Aorta (tissue), 5 donors: ENCODE results near the gene SNRPD3. TPM values are rescaled to one million over a fixed set of nuclear protein-coding genes. Genes with fewer than 3 reads are reported as not detected.
"Not testable (repeated sequence)": the region's sequence is repeated elsewhere in the genome, so short reads cannot be mapped to it uniquely, and the experiment has no call there.

ENCODE experiments used
- ATAC-seq: fragments of 200-7000 bp; cut with Tn5 transposase; one replicate; pipeline ENCODE4 v1.9.1; 2022; ENCODE audit warnings: moderate library complexity; ENCODE audit not compliant: low FRiP score
- DNase-seq, 2 donors: peaks; one replicate each; pipeline ENCODE4 v3.0.0-alpha.2; 2020
- H3K27ac ChIP-seq, 2 donors: one replicate each; pipeline ENCODE4 v1.5.1; 2013; ENCODE audit warnings: low read length in 2 of 2, mild to moderate bottlenecking in 2 of 2, moderate library complexity in 2 of 2, control low read depth in 1 of 2, inconsistent platforms in 1 of 2, low read depth in 1 of 2
- H3K27me3 ChIP-seq, 2 donors: one replicate each; pipeline ENCODE4 v1.6.1; 2013; ENCODE audit warnings: control low read depth in 1 of 2, low read length in 1 of 2, mild to moderate bottlenecking in 1 of 2, moderate library complexity in 1 of 2; ENCODE audit not compliant: insufficient read depth in 2 of 2, control insufficient read depth in 1 of 2
- H3K36me3 ChIP-seq, 2 donors: one replicate each; pipeline ENCODE4 v1.6.1; 2013; ENCODE audit warnings: control low read depth in 1 of 2, low read length in 1 of 2, mild to moderate bottlenecking in 1 of 2; ENCODE audit not compliant: insufficient read depth in 2 of 2, control insufficient read depth in 1 of 2
- H3K4me1 ChIP-seq, 2 donors: one replicate each; pipeline ENCODE4 v1.6.1; 2013; ENCODE audit warnings: low read length in 2 of 2, control low read depth in 1 of 2, mild to moderate bottlenecking in 1 of 2, moderate library complexity in 1 of 2; ENCODE audit not compliant: insufficient read depth in 2 of 2, control insufficient read depth in 1 of 2
- H3K4me3 ChIP-seq, 2 donors: one replicate each; pipeline ENCODE4 v1.5.1; 2013; ENCODE audit warnings: low read length in 2 of 2, control low read depth in 1 of 2, mild to moderate bottlenecking in 1 of 2
- H3K9me3 ChIP-seq: one replicate; pipeline ENCODE4 v1.6.1; 2013; ENCODE audit warnings: mild to moderate bottlenecking, low read length; ENCODE audit not compliant: control insufficient read depth
- WGBS, 2 donors: extraction: QIAGEN DNeasy Blood & Tissue Kit; methylation state at CpG; one replicate each; pipeline ENCODE4 v1.1.7; 2013; 5-methylcytosine and 5-hydroxymethylcytosine counted together
- intact Hi-C, 2 donors: fragments of 100-400 bp; cut with DNase I; formaldehyde crosslinking; loops; one replicate each; pipeline versions ENCODE4 v1.14.2 to v1.15.0; 2022
- polyA plus RNA-seq, 2 donors: library from polyadenylated mRNA; stranded (reverse); fragments of 200-250 nt; gene quantifications; one replicate each; pipeline ENCODE4 v1.2.3, GENCODE V29; 2013
- total RNA-seq, 2 donors: library from RNA; stranded (reverse); fragmentation: NEBNext Ultra II Directional; extraction: Animal tissue kit (Norgen Biotek cat#: 25700); gene quantifications; one replicate each; pipeline ENCODE4 v1.2.1, GENCODE V29; 2021
- donor health status: healthy with polysubstance abuse.
- donor health status: Bipolar disorder and iron deficiency.
- donor health status: DM: no; HTN: no; CAD: no.
- donor health status: DM: no; HTN: no; CAD: no.
- donor health status: DM: yes; HTN: yes; CAD: no.

Gene SNRPD3
- total and polyA plus RNA-seq, 4 donors, result 43.4 to 91.4 (median 60.0) TPM

DNA sequence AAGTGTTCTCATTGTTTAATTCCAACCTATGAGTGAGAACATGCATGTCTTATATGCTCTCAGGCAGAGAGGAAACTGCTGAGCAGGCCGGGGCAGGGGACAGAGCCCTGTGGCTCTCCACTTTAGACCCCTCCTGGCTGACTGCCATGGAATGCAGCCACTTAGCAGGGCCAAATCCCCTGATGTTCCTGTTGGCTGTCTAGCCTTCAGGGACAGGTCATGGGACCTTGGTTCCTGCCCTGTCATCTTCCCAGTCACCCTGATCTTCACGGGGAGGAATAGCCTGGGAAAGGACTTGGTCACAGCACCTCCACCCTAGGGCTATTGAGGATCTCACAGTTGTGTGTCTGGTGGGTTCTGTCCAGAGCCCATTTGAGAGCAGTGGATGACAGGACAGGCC is 50.5 kb downstream of the SNRPD3 start:
- DNase-seq, ATAC-seq, H3K27me3 ChIP-seq, H3K4me1 ChIP-seq, intact Hi-C loops, H3K4me3 ChIP-seq, H3K27ac ChIP-seq, H3K9me3 ChIP-seq, H3K36me3 ChIP-seq: not testable (repeated sequence)
- 73 to 86% methylated on average over 2 of the region's 2 CpGs for WGBS, 2 donors

- H3K36me3 ChIP-seq, H3K27me3 ChIP-seq, H3K4me1 ChIP-seq, H3K27ac ChIP-seq, H3K9me3 ChIP-seq, intact Hi-C loops, H3K4me3 ChIP-seq: not testable (repeated sequence)
- ATAC-seq (peak; percentile 46), DNase-seq (peak in 1 of 2 donors; percentile 78)
- WGBS, 2 donors, result 81 to 84% methylated on average over 17 to 18 of the region's 18 CpGs
Observed at GRCh38 chr22:24607429-24607983, 51.7 kb downstream of the SNRPD3 start.

GRCh38 chr22:24608327-24608726 is 52.5 kb downstream of the SNRPD3 start:
- H3K27me3 ChIP-seq, H3K9me3 ChIP-seq, intact Hi-C loops, H3K4me3 ChIP-seq, H3K27ac ChIP-seq, DNase-seq, H3K36me3 ChIP-seq, H3K4me1 ChIP-seq: not testable (repeated sequence)
- WGBS, 2 donors, result 88 to 91% methylated on average over 4 to 6 of the region's 6 CpGs
- peak; percentile 56 for ATAC-seq

DNA sequence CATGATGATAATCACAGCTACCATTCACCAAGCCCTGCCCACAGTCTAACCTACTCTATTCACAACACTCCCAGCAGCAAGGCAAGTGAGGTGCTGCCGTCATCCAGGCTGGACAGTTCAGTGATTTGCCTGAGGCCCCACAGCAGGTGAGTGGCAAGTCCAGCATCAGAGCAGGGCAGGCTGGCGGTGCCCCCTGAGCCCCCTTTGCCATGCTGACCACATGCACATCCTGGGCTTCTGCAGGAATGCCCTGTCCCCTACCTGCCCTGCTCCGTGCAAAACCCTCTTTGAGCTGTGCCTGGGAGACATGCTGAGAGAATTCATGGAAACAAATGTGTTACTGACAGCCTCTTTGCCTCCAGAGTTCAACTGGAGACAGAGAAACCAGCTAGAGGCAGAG is 54.1 kb downstream of the SNRPD3 start:
- 90 to 93% methylated on average over 2 to 3 of the region's 3 CpGs for WGBS, 2 donors
- not testable (repeated sequence) for H3K4me1 ChIP-seq, ATAC-seq

DNA sequence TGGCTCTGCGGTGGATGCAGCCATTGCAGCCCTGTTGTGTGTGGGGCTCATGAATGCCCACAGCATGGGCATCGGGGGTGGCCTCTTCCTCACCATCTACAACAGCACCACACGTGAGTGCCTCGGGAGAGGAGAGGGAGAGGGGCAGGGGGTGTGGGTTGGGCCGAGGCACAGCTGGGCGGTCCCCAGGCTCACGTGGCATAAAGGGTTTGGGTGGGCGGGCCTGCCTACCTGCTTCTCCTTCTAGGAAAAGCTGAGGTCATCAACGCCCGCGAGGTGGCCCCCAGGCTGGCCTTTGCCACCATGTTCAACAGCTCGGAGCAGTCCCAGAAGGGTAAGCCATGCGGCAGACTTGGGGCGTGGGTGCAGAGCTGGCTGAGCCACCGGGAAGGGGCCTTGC is 59.0 kb downstream of the SNRPD3 start:
- ATAC-seq, DNase-seq, H3K27ac ChIP-seq, H3K9me3 ChIP-seq, H3K27me3 ChIP-seq, H3K36me3 ChIP-seq, H3K4me1 ChIP-seq, H3K4me3 ChIP-seq, intact Hi-C loops: not testable (repeated sequence)
- 84 to 85% methylated on average over 9 to 15 of the region's 15 CpGs for WGBS, 2 donors

More for the DNA sequence above, 54.1 kb downstream of the SNRPD3 start:
- intact Hi-C loops, H3K36me3 ChIP-seq, DNase-seq, H3K27me3 ChIP-seq, H3K9me3 ChIP-seq, H3K27ac ChIP-seq, H3K4me3 ChIP-seq: not testable (repeated sequence)

DNA sequence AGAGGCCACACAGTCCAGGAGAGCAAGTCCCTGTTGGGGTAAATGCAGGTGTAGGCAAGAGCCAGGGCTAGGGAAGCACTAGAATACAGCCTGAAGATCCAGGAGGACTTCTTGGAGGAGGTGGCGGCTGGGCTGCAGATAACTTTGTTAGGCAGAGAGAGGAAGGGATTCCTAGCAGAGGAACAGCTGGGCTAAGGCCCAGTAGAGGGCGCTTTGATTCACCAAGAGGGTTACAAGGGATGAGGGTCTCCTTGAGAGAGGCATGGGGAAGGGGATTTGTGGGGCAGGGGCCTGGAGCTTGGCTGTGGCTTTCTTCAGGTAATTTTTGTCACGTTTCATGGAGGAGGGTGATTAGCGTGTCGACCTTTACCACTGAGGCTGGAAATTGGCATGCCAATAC is 65.4 kb downstream of the SNRPD3 start:
- H3K27me3 ChIP-seq, H3K36me3 ChIP-seq, H3K9me3 ChIP-seq, DNase-seq, H3K4me1 ChIP-seq, ATAC-seq, intact Hi-C loops, H3K4me3 ChIP-seq, H3K27ac ChIP-seq: not testable (repeated sequence)
- WGBS, 2 donors, result 73 to 78% methylated on average over 4 of the region's 5 CpGs

- H3K4me3 ChIP-seq, H3K27ac ChIP-seq, H3K36me3 ChIP-seq, H3K27me3 ChIP-seq, intact Hi-C loops, H3K9me3 ChIP-seq, ATAC-seq, H3K4me1 ChIP-seq, DNase-seq: not testable (repeated sequence)
- WGBS, 2 donors, result 87 to 91% methylated on average over 2 of the region's 2 CpGs
Observed at GRCh38 chr22:24622596-24622995, 66.8 kb downstream of the SNRPD3 start.

Other genes starting within 250 kb of the SNRPD3 start
- 1 to 10 TPM; 4.5 to 5.1 TPM for gene ADORA2A, start 128.4 kb upstream of the SNRPD3 start, total RNA-seq
- 1 to 10 TPM; 2.5 to 4.8 TPM for gene ADORA2A, start 128.4 kb upstream of the SNRPD3 start, polyA plus RNA-seq
- 1 to 10 TPM; 1.2 to 1.6 TPM for gene UPB1, start 60.7 kb upstream of the SNRPD3 start, total RNA-seq
- gene UPB1, start 60.7 kb upstream of the SNRPD3 start, polyA plus RNA-seq, result under 1 TPM; 0.38 to 0.72 TPM
- gene GUCD1, start 861 bp upstream of the SNRPD3 start, total RNA-seq, result 10 to 100 TPM; 60.7 to 67.0 TPM
- gene GUCD1, start 861 bp upstream of the SNRPD3 start, polyA plus RNA-seq, result 10 to 100 TPM; 42.2 to 71.6 TPM
- gene LRRC75B, start 37.1 kb downstream of the SNRPD3 start, total RNA-seq, result 10 to 100 TPM in 1 of 2 donors, 1 to 10 TPM in 1; 4.6 to 15.0 TPM
- gene LRRC75B, start 37.1 kb downstream of the SNRPD3 start, polyA plus RNA-seq, result 10 to 100 TPM in 1 of 2 donors, 1 to 10 TPM in 1; 6.1 to 47.7 TPM
- 10 to 100 TPM in 1 of 2 donors, 1 to 10 TPM in 1; 4.0 to 14.2 TPM for gene GGT1, start 47.2 kb downstream of the SNRPD3 start, total RNA-seq
- 10 to 100 TPM; 14.3 to 24.1 TPM for gene GGT1, start 47.2 kb downstream of the SNRPD3 start, polyA plus RNA-seq
- gene PIWIL3, start 218.7 kb downstream of the SNRPD3 start, total RNA-seq, result not detected
- not detected for gene PIWIL3, start 218.7 kb downstream of the SNRPD3 start, polyA plus RNA-seq